Transverse colon (tissue), 4 donors: ENCODE measurements around the gene LRRC38.

Experiments used
- EP300 ChIP-seq: sonication (generic); formaldehyde crosslinking; IDR thresholded peaks from one replicate; pipeline ENCODE4 v1.6.1; 2017; ENCODE audit warnings: antibody characterized with exemption, low read depth
- POLR2AphosphoS5 ChIP-seq, 3 donors: sonication (generic); formaldehyde crosslinking; IDR thresholded peaks; one replicate each; pipeline ENCODE4 v1.6.1; 2016; ENCODE audit warnings: antibody characterized with exemption in 3 of 3
- TF ChIP-seq, protein P1 (sequence below), 5 experiments: fragments of 200-600 bp in 3 of 5; fragments of 450-650 bp in 2 of 5; sonication (generic) in 3 of 5; IDR thresholded peaks; 1 replicate in 2 of 5; 2 replicates in 3 of 5; pipeline ENCODE4 v1.5.1; 2016 to 2017; ENCODE audit warnings: antibody characterized with exemption in 5 of 5, inconsistent platforms in 3 of 5, mild to moderate bottlenecking in 2 of 5, moderate library complexity in 1 of 5

DNA sequence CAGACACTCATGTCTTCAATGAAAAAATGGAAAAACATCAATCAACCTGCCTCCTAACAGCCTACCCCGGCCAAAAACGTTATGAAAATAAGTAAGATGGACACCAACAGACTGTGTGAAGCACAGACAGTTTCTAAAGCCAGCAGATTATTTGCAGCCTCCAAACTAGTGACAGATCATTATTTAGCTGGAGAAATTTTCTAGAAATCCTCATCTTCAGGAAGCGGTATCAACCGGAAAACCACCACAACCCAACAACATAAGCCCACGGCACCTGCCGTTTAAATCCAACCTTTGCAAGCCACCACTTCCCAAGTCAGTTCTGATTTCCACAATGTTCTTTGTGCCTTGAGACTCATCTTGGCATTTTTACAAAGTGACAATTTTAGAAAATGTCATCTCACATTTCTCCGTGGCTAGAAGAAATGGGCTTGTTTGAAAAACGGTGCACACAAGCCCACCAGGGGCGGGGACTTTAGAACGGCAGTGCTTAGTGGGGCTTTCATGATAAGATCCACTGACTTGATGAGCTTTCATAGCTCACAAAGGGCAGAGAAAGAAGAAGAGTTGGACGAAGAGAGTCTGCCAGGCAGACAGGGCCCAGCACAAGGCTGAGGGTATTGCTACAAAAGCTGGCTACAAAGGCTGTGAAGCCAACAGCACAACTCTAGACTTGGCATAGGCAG, 34.5 kb downstream of the LRRC38 start:
- no peak for TF ChIP-seq POLR2AphosphoS5 (IDR thresholded peaks at IDR 0.05)
- TF ChIP-seq, protein P1, sequence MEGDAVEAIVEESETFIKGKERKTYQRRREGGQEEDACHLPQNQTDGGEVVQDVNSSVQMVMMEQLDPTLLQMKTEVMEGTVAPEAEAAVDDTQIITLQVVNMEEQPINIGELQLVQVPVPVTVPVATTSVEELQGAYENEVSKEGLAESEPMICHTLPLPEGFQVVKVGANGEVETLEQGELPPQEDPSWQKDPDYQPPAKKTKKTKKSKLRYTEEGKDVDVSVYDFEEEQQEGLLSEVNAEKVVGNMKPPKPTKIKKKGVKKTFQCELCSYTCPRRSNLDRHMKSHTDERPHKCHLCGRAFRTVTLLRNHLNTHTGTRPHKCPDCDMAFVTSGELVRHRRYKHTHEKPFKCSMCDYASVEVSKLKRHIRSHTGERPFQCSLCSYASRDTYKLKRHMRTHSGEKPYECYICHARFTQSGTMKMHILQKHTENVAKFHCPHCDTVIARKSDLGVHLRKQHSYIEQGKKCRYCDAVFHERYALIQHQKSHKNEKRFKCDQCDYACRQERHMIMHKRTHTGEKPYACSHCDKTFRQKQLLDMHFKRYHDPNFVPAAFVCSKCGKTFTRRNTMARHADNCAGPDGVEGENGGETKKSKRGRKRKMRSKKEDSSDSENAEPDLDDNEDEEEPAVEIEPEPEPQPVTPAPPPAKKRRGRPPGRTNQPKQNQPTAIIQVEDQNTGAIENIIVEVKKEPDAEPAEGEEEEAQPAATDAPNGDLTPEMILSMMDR (IDR thresholded peaks at IDR 0.05), result no peak
- TF ChIP-seq EP300, result no peak
